Caco-2 (cell line): ENCODE measurements around the gene ZFYVE1. TPM values are rescaled to one million over a fixed set of nuclear protein-coding genes. Genes with fewer than 3 reads are reported as not detected.

Source experiments
- BruUV-seq: library from RNA; stranded (reverse); fragments of 400-500 nt; replicated peaks from 2 replicates; lab custom pipeline; 2021; lab: Mats Ljungman, UMichigan
- CTCF ChIA-PET: fragments of 300-600 bp; sonication (Branson Sonifier 250); formaldehyde crosslinking; loops from one replicate; lab custom pipeline; 2022; ENCODE audit warnings: antibody characterized with exemption; lab: Charles Lee
- POLR2A ChIA-PET: fragments of 300-600 bp; sonication (Branson Sonifier 250); formaldehyde crosslinking; loops from one replicate; lab custom pipeline; 2022; ENCODE audit warnings: antibody characterized with exemption; lab: Charles Lee
- DNase-seq, 2 experiments: peaks; one replicate each; pipeline versions ENCODE4 v3.0.0 to v3.0.0-alpha.2; 2020 to 2022
- H3K27me3 ChIP-seq: replicated peaks from 2 replicates; pipeline ENCODE4 v1.6.0; 2011; ENCODE audit warnings: low read length; ENCODE audit not compliant: control insufficient read depth, insufficient read depth
- H3K36me3 ChIP-seq: 2 replicates; pipeline ENCODE4 v1.5.1; 2011; ENCODE audit warnings: low read length; ENCODE audit not compliant: control insufficient read depth, insufficient read depth
- H3K4me1 ChIP-seq: fragments of 250-450 bp; sonication (Bioruptor Pico); 2 replicates; pipeline ENCODE4 v1.5.1; 2020; ENCODE audit warnings: mild to moderate bottlenecking
- H3K4me3 ChIP-seq: 2 replicates; pipeline ENCODE4 v1.5.1; 2011; ENCODE audit warnings: low read depth, mild to moderate bottlenecking, control low read depth, low read length
- H3K9me3 ChIP-seq: fragments of 250-450 bp; sonication (Bioruptor Pico); 2 replicates; pipeline ENCODE4 v1.5.1; 2020; ENCODE audit warnings: mild to moderate bottlenecking, moderate library complexity
- H3K27ac Mint-ChIP-seq: one replicate; pipeline ENCODE4 v1.8.0; 2022; ENCODE audit warnings: mixed read lengths; ENCODE audit not compliant: unreplicated experiment
- H3K27me3 Mint-ChIP-seq: one replicate; pipeline ENCODE4 v1.8.0; 2022; ENCODE audit warnings: mixed read lengths; ENCODE audit not compliant: insufficient read depth, unreplicated experiment
- H3K36me3 Mint-ChIP-seq: one replicate; pipeline ENCODE4 v1.8.0; 2022; ENCODE audit warnings: mild to moderate bottlenecking, mixed read lengths; ENCODE audit not compliant: insufficient read depth, unreplicated experiment
- H3K4me1 Mint-ChIP-seq: one replicate; pipeline ENCODE4 v1.8.0; 2022; ENCODE audit warnings: low read depth, mixed read lengths; ENCODE audit not compliant: unreplicated experiment
- H3K4me3 Mint-ChIP-seq: one replicate; pipeline ENCODE4 v1.8.0; 2022; ENCODE audit warnings: mild to moderate bottlenecking, moderate library complexity, mixed read lengths; ENCODE audit not compliant: unreplicated experiment
- H3K9me3 Mint-ChIP-seq: one replicate; pipeline ENCODE4 v1.8.0; 2022; ENCODE audit warnings: mixed read lengths; ENCODE audit not compliant: unreplicated experiment
- CTCF ChIP-seq, 2 experiments: fragments of 200-600 bp in 1 of 2; IDR thresholded peaks; 1 replicate in 1 of 2; 2 replicates in 1 of 2; pipeline versions ENCODE4 v1.5.1 to v1.8.0; 2011 to 2022; ENCODE audit warnings: antibody characterized with exemption in 1 of 2, control low read depth in 1 of 2, inconsistent platforms in 1 of 2, low read depth in 1 of 2, low read length in 1 of 2, mild to moderate bottlenecking in 1 of 2, moderate library complexity in 1 of 2; ENCODE audit not compliant: insufficient read depth in 1 of 2, severe bottlenecking in 1 of 2, unreplicated experiment in 1 of 2
- intact Hi-C: fragments of 100-400 bp; cut with micrococcal nuclease; formaldehyde crosslinking; loops from one replicate; pipeline ENCODE4 v1.10.0; 2022; ENCODE audit not compliant: unreplicated experiment
- total RNA-seq: library from RNA; stranded (reverse); gene quantifications from 2 replicates; pipeline ENCODE4 v1.2.3, GENCODE V29; 2022

ZFYVE1 gene
- total RNA-seq, 1 experiment from 2014 or later = 10.8 TPM

DNA sequence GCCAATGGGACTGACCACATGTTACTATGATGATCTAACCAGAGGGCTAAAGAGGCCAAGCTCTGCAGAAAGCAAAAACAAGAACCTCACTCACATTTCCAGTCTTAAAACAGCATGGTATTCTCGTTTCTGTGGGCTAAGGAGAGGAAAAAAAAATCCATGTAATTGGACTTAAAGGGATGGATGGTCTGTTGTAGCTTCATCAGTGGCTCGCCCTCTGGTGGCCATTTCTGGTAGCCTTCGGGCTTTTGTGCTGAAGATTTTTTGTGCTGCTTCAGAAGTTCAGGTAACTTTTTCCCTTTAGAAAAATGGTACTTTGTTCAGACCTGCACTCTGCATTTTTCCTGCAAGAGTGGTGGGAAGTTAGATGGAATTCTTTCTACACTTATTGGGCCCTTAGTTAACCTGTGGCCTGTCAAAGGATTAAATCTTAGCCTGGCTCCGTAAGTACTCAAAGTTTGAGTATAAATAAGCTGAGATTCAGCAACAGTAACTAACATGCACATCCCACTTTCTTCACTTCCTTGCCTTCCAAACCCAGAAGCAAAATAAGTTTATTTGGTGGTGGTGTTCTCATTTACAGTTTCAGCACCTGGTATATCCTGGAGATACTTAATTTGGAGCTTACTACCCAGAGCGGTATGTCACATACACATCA, 78.3 kb downstream of the ZFYVE1 start:
- Histone ChIP-seq H3K9me3 (no peaks in the 10 kb centered on the region), H3K36me3 (no peaks in the 10 kb centered on the region), H3K4me3 (no peak overlapping the region), H3K4me1 (no peaks in the 10 kb centered on the region), H3K27me3 (no peaks in the 10 kb centered on the region)
- no peaks in the 10 kb centered on the region for H3K9me3 Mint-ChIP-seq
- H3K4me1 Mint-ChIP-seq = no peaks in the 10 kb centered on the region
- H3K4me3 Mint-ChIP-seq = no peak overlapping the region
- ChIA-PET POLR2A (interaction anchor here (0.6 kb wide), 1 partner anchor 110 kb away, joined by 3 read pairs; the partner anchor contains the start of gene RBM25), CTCF (interaction anchor here (0.7 to 2.3 kb wide), 8 partner anchors 9 to 434 kb away, joined by 3 to 34 read pairs (median 5); partner anchors contain the start of genes DPF3 and ZFYVE1)
- no peaks in the 10 kb centered on the region for H3K27me3 Mint-ChIP-seq
- TF ChIP-seq CTCF (IDR thresholded peaks at IDR 0.05; ENCODE audit: insufficient read depth in 1 of 2, low read depth in 1 of 2, low read length in 1 of 2, severe bottlenecking in 1 of 2, unreplicated experiment in 1 of 2) = peak; percentile 86 to 90
- no TSS peak for BruUV-seq
- H3K27ac Mint-ChIP-seq = no peak overlapping the region
- H3K36me3 Mint-ChIP-seq = peaks cover 15% of the 10 kb centered on the region
- intact Hi-C loops = loop anchor here (1.0 to 2.0 kb wide), 2 partner anchors 44 to 434 kb away; no protein-coding TSS in a partner anchor
- DNase-seq = peak; percentile 57 to 73

- TF ChIP-seq CTCF (IDR thresholded peaks at IDR 0.05; ENCODE audit: insufficient read depth in 1 of 2, low read depth in 1 of 2, low read length in 1 of 2, severe bottlenecking in 1 of 2, unreplicated experiment in 1 of 2) = no peak
- BruUV-seq = no TSS peak
Measured at GRCh38 chr14:72947366-72948160, 79.3 kb downstream of the ZFYVE1 start.

DNA sequence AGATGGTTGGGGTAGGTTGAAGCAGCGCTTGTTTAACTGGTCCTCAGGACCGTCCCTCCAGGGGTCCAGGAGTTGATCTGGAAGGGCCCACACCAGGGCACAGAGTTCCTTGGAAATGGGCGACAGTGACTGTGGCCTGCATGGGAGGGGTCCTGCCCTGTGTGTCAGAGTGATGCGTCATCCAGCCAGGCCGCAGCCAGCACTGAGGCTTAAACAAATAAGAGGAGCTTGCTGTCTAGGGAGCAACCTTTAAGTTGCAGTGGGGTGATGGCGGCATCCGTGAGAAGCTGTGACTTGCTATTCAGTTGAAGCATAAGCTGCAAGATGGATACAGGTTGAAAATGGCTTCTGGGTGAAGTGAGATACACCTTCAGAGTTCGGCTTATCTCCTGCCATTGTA, 80.4 kb downstream of the ZFYVE1 start:
- Histone ChIP-seq H3K36me3 (no peaks in the 10 kb centered on the region), H3K27me3 (no peaks in the 10 kb centered on the region), H3K4me1 (no peaks in the 10 kb centered on the region), H3K4me3 (no peak overlapping the region), H3K9me3 (no peaks in the 10 kb centered on the region)
- no peak overlapping the region for H3K27ac Mint-ChIP-seq
- no peaks in the 10 kb centered on the region for H3K27me3 Mint-ChIP-seq
- no peaks in the 10 kb centered on the region for H3K4me1 Mint-ChIP-seq
- no peak overlapping the region for H3K4me3 Mint-ChIP-seq
- no peaks in the 10 kb centered on the region for H3K9me3 Mint-ChIP-seq
- DNase-seq = no peak
- intact Hi-C loops = no loop called here
- TF ChIP-seq CTCF (IDR thresholded peaks at IDR 0.05; ENCODE audit: insufficient read depth in 1 of 2, low read depth in 1 of 2, low read length in 1 of 2, severe bottlenecking in 1 of 2, unreplicated experiment in 1 of 2) = no peak
- peaks cover 21% of the 10 kb centered on the region for H3K36me3 Mint-ChIP-seq
- BruUV-seq = no TSS peak
- POLR2A ChIA-PET = no interaction called here
- CTCF ChIA-PET = no interaction called here

More at GRCh38 chr14:72947366-72948160, 79.3 kb downstream of the ZFYVE1 start:
- Mint-ChIP-seq H3K27me3 (no peaks in the 10 kb centered on the region), H3K27ac (no peak overlapping the region), H3K36me3 (peaks cover 18% of the 10 kb centered on the region), H3K4me1 (no peaks in the 10 kb centered on the region), H3K4me3 (no peak overlapping the region), H3K9me3 (no peaks in the 10 kb centered on the region)
- Histone ChIP-seq H3K4me3 (no peak overlapping the region), H3K27me3 (no peaks in the 10 kb centered on the region), H3K4me1 (no peaks in the 10 kb centered on the region), H3K36me3 (no peaks in the 10 kb centered on the region), H3K9me3 (no peaks in the 10 kb centered on the region)
- ChIA-PET POLR2A (no interaction called here), CTCF (interaction anchor here (1.4 to 2.3 kb wide), 2 partner anchors 80 to 431 kb away, joined by 5 to 8 read pairs; partner anchors contain the start of gene ZFYVE1)
- intact Hi-C loops = loop anchor here (1.0 to 2.0 kb wide), 2 partner anchors 43 to 433 kb away; no protein-coding TSS in a partner anchor
- DNase-seq = no peak
